Tibial artery (tissue), 4 donors: ENCODE data around the gene UGGT2.
"Not testable (repeated sequence)": the region's sequence is repeated elsewhere in the genome, so short reads cannot be mapped to it uniquely, and the experiment has no call there.

ENCODE experiments used
- DNase-seq, 2 donors: peaks; one replicate each; pipeline ENCODE4 v3.0.0-alpha.2; 2019
- H3K27ac ChIP-seq, 2 donors: fragments of 200-600 bp; sonication (generic) in 1 of 2; 1 replicate in 1 of 2; 2 replicates in 1 of 2; pipeline ENCODE4 v1.5.1; 2018 to 2019; ENCODE audit warnings: mild to moderate bottlenecking in 1 of 2
- H3K27me3 ChIP-seq, 2 donors: fragments of 200-600 bp; sonication (generic) in 1 of 2; one replicate each; pipeline versions ENCODE4 v1.5.1 to v1.6.0; 2016 to 2019
- H3K36me3 ChIP-seq, 3 donors: fragments of 200-600 bp; sonication (generic) in 2 of 3; one replicate each; pipeline ENCODE4 v1.5.1; 2016 to 2019; ENCODE audit warnings: mild to moderate bottlenecking in 2 of 3
- H3K4me1 ChIP-seq, 4 donors: fragments of 200-600 bp; sonication (generic) in 2 of 4; 1 replicate in 3 of 4; 2 replicates in 1 of 4; pipeline ENCODE4 v1.5.1; 2016 to 2019
- H3K4me3 ChIP-seq, 2 donors: fragments of 200-600 bp; sonication (generic) in 1 of 2; 1 replicate in 1 of 2; 2 replicates in 1 of 2; pipeline ENCODE4 v1.5.1; 2018 to 2019; ENCODE audit warnings: mild to moderate bottlenecking in 2 of 2
- H3K9me3 ChIP-seq, 3 donors: fragments of 200-600 bp; sonication (generic) in 1 of 3; one replicate each; pipeline ENCODE4 v1.5.1; 2016 to 2019
- CTCF ChIP-seq, 2 experiments: fragments of 200-600 bp in 1 of 2; fragments of 450-650 bp in 1 of 2; IDR thresholded peaks; one replicate each; pipeline ENCODE4 v1.5.1; 2017 to 2019; ENCODE audit warnings: antibody characterized with exemption in 2 of 2, mild to moderate bottlenecking in 1 of 2, moderate library complexity in 1 of 2
- intact Hi-C: fragments of 100-400 bp; cut with DNase I; formaldehyde crosslinking; loops from one replicate; pipeline ENCODE4 v1.15.0; 2023; ENCODE audit warnings: low total_unique reads

The UGGT2 gene

GRCh38 chr13:96065849-96066248 is 12.6 kb upstream of the UGGT2 start:
- H3K4me1 ChIP-seq: no peaks in the 10 kb centered on the region
- no peaks in the 10 kb centered on the region for H3K36me3 ChIP-seq
- H3K9me3 ChIP-seq: no peaks in the 10 kb centered on the region
- no peak for TF ChIP-seq CTCF (IDR thresholded peaks at IDR 0.05)
- H3K27ac ChIP-seq: no peak overlapping the region
- no peak for DNase-seq
- no peak overlapping the region for H3K4me3 ChIP-seq
- intact Hi-C loops: no loop called here
- H3K27me3 ChIP-seq: no peaks in the 10 kb centered on the region

- no peak for TF ChIP-seq CTCF (IDR thresholded peaks at IDR 0.05)
- intact Hi-C loops: loop anchor here (5.0 kb wide), 1 partner anchor 40 kb away; the partner anchor contains the start of gene HS6ST3
- DNase-seq: no peak
- no peaks in the 10 kb centered on the region for H3K9me3 ChIP-seq
- peaks cover 0 to 10% (median 5%) of the 10 kb centered on the region in 4 donors for H3K4me1 ChIP-seq
- H3K27me3 ChIP-seq: no peaks in the 10 kb centered on the region
- peak overlapping the region; percentile 79 to 86 for H3K4me3 ChIP-seq
- H3K36me3 ChIP-seq: no peaks in the 10 kb centered on the region
- H3K27ac ChIP-seq: peak overlapping the region; percentile 81 to 91
Observed at GRCh38 chr13:96052656-96053002, 572 bp downstream of the UGGT2 start.

GRCh38 chr13:96051946-96052345 is 1.3 kb downstream of the UGGT2 start:
- Histone ChIP-seq H3K4me1 (peaks cover 0 to 10% (median 5%) of the 10 kb centered on the region in 4 donors), H3K27ac (peak overlapping the region in 1 of 2 donors; percentile 81), H3K4me3 (peak overlapping the region; percentile 79 to 86)
- not testable (repeated sequence) for H3K36me3 ChIP-seq, H3K9me3 ChIP-seq, DNase-seq, H3K27me3 ChIP-seq
- intact Hi-C loops: loop anchor here (5.0 kb wide), 1 partner anchor 40 kb away; the partner anchor contains the start of gene HS6ST3

GRCh38 chr13:96051491-96051890 is 1.7 kb downstream of the UGGT2 start:
- H3K36me3 ChIP-seq, H3K27me3 ChIP-seq, DNase-seq, H3K9me3 ChIP-seq: not testable (repeated sequence)
- Histone ChIP-seq H3K4me1 (peaks cover 0 to 10% (median 5%) of the 10 kb centered on the region in 4 donors), H3K4me3 (peak overlapping the region in 1 of 2 donors; percentile 79), H3K27ac (peak overlapping the region in 1 of 2 donors; percentile 81)
- intact Hi-C loops: loop anchor here (5.0 kb wide), 1 partner anchor 41 kb away; the partner anchor contains the start of gene HS6ST3

GRCh38 chr13:96050955-96051354 is 2.2 kb downstream of the UGGT2 start:
- DNase-seq, H3K27me3 ChIP-seq, H3K4me3 ChIP-seq, H3K27ac ChIP-seq, H3K9me3 ChIP-seq, H3K36me3 ChIP-seq: not testable (repeated sequence)
- peaks cover 0 to 10% (median 5%) of the 10 kb centered on the region in 4 donors for H3K4me1 ChIP-seq
- intact Hi-C loops: loop anchor here (5.0 kb wide), 1 partner anchor 41 kb away; the partner anchor contains the start of gene HS6ST3

GRCh38 chr13:96046449-96047126 is 6.6 kb downstream of the UGGT2 start:
- H3K4me1 ChIP-seq, H3K36me3 ChIP-seq, intact Hi-C loops, DNase-seq, H3K27me3 ChIP-seq, H3K4me3 ChIP-seq, H3K9me3 ChIP-seq, H3K27ac ChIP-seq: not testable (repeated sequence)

GRCh38 chr13:96044238-96044637 is 9.0 kb downstream of the UGGT2 start:
- Histone ChIP-seq H3K27me3 (no peaks in the 10 kb centered on the region), H3K4me1 (no peaks in the 10 kb centered on the region), H3K9me3 (peaks cover 0 to 6% (median 0%) of the 10 kb centered on the region in 3 donors), H3K27ac (no peak overlapping the region), H3K36me3 (peaks cover 0 to 7% (median 6%) of the 10 kb centered on the region in 3 donors), H3K4me3 (no peak overlapping the region)
- no peak for DNase-seq
- no peak for TF ChIP-seq CTCF (IDR thresholded peaks at IDR 0.05)
- intact Hi-C loops: no loop called here
